DND-41 (cell line): ENCODE measurements around the gene AUP1.

Source experiments
- CTCF ChIP-seq: IDR thresholded peaks from 2 replicates; pipeline ENCODE4 v1.5.1; 2012; ENCODE audit warnings: borderline replicate concordance, low read length, moderate library complexity, mild to moderate bottlenecking; ENCODE audit not compliant: poor library complexity, severe bottlenecking; ENCODE audit errors: extremely low read depth
- EZH2 ChIP-seq: IDR thresholded peaks from 3 replicates; pipeline ENCODE4 v1.6.1; 2012; ENCODE audit warnings: borderline replicate concordance, low read depth, mild to moderate bottlenecking, moderate library complexity, low read length, inconsistent platforms; ENCODE audit not compliant: severe bottlenecking

GRCh38 chr2:74512744-74513604, 16.5 kb downstream of the AUP1 start:
- no peak for TF ChIP-seq EZH2
- TF ChIP-seq CTCF = no peak
